ENCODE results near the gene CCDC33. TPM values are rescaled to one million over a fixed set of nuclear protein-coding genes. Genes with fewer than 3 reads are reported as not detected.

CCDC33 gene
- total RNA-seq, 3 donors from 2014 or later, result 0.22 TPM; not detected in 2

DNA sequence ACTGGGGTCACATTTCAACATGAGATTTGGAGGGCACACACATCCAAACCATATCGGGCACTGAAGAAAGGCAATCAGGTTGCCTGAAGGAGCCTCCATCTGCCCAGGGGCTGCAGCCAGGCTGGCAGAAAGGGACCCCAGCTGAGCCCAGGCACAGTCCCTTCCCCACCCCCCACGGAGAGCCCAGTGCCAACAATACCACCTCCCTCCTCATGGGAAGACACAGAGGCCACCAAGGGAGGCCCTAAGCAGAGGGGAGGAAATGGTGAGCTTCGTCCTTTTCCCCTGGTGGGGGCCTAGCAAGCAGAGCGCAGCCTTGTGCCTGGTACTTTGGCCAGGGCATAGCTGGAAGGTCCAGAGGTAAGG lies 30.6 kb upstream of the CCDC33 start:
- no peak for ATAC-seq
- no peak for DNase-seq
- intact Hi-C loops (cut with DNase I, micrococcal nuclease), result no loop called here
- Histone ChIP-seq H3K36me3 (ENCODE audit: low read depth) (no peaks in the 10 kb centered on the region), H3K4me1 (ENCODE audit: low read depth) (no peaks in the 10 kb centered on the region), H3K4me3 (no peak overlapping the region), H3K9me3 (no peaks in the 10 kb centered on the region)
- TF ChIP-seq, protein P1, sequence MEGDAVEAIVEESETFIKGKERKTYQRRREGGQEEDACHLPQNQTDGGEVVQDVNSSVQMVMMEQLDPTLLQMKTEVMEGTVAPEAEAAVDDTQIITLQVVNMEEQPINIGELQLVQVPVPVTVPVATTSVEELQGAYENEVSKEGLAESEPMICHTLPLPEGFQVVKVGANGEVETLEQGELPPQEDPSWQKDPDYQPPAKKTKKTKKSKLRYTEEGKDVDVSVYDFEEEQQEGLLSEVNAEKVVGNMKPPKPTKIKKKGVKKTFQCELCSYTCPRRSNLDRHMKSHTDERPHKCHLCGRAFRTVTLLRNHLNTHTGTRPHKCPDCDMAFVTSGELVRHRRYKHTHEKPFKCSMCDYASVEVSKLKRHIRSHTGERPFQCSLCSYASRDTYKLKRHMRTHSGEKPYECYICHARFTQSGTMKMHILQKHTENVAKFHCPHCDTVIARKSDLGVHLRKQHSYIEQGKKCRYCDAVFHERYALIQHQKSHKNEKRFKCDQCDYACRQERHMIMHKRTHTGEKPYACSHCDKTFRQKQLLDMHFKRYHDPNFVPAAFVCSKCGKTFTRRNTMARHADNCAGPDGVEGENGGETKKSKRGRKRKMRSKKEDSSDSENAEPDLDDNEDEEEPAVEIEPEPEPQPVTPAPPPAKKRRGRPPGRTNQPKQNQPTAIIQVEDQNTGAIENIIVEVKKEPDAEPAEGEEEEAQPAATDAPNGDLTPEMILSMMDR (IDR thresholded peaks at IDR 0.05), result no peak

DNA sequence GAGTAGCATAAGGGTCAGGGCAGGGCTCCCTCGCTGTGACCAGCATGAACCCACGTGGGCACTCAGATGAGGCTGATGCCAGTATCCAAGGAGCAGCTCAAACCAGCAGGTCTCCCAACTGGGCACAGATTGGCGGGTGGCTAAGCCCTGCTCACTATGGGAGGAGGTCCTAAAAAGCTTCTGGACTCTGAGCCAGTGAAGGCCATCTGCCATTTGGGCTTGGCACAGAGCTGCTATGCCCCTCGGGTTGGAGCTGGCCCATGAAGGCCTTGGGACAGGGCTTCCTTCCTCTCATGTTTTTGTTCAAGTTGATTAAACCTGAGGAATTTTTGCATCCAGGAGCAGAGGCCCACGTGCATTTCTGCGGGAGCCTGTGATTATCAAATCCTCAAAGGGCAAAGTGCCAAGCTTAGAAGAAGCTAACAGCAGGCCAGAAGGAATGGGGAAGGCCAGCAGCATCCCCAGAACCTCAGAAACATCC lies 29.3 kb upstream of the CCDC33 start:
- Histone ChIP-seq H3K9me3 (no peaks in the 10 kb centered on the region), H3K4me1 (ENCODE audit: low read depth) (no peaks in the 10 kb centered on the region), H3K4me3 (no peak overlapping the region), H3K36me3 (ENCODE audit: low read depth) (no peaks in the 10 kb centered on the region)
- DNase-seq (no peak), ATAC-seq (no peak)
- intact Hi-C loops (cut with DNase I, micrococcal nuclease), result no loop called here
- TF ChIP-seq, protein P1 (IDR thresholded peaks at IDR 0.05), result no peak

DNA sequence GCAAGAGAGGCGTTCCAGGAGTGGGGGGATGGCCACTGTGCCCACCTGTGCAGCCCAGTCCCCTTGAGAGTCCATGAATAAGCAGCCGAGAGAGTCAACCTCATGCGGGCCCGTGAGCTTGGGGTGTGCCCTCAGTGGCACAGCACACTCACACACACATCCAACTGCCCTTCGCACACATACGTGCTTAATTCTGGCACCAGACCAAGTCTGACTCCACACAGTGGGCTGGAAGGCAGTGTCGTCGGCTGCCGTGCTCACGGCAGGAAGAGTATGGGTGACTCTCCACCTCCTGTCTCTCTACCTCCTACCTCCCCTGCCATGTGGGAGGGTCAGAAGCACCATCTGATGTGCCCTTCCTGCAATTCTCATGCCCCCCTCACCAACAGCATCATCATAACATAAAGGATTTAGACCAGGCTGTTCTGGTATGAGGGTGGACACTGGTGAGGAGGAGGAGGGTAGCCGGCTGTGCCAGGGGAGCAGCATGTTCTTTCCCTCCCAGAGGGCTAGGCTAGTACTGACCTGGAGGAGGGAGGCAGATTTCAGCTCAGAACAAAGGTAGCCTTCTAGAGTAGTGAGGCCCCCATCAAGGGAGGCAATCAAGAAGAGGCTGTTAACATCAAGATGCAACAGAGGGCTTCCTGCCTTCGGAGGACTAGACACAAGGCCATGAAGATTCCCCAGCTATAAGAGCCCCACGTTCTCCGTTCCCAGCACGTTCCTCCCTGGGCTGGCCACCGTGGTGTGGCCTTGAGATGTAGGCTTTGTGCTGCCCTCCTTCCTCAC lies 28.3 kb upstream of the CCDC33 start:
- no peak for DNase-seq
- H3K9me3 ChIP-seq, result no peaks in the 10 kb centered on the region
- no peaks in the 10 kb centered on the region for H3K36me3 ChIP-seq (ENCODE audit: low read depth)
- H3K4me3 ChIP-seq, result no peak overlapping the region
- TF ChIP-seq, protein P1 (IDR thresholded peaks at IDR 0.05), result no peak
- no peaks in the 10 kb centered on the region for H3K4me1 ChIP-seq (ENCODE audit: low read depth)
- intact Hi-C loops (cut with DNase I, micrococcal nuclease), result no loop called here
- no peak for ATAC-seq

DNA sequence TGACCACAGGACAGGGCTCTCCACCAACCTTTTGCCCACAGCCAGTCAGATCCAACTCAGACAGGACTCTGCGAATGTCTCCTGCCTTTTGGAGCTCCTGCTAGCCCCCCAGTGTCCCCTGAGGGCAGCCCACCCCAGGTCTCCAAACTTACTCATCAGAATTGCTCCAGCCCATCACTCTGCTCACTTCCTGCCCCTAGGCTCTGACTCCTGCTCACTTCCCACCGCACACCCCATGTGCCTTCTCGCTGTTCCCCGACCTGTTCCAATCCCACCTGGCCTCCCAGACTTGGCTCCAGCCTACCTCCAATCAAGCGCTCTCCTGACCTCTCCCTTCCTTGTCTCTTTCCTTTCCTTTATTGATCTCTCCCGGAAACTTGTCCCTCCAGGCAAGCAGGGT lies 27.6 kb upstream of the CCDC33 start:
- intact Hi-C loops (cut with DNase I, micrococcal nuclease), result no loop called here
- Histone ChIP-seq H3K9me3 (no peaks in the 10 kb centered on the region), H3K36me3 (ENCODE audit: low read depth) (no peaks in the 10 kb centered on the region), H3K4me3 (no peak overlapping the region), H3K4me1 (ENCODE audit: low read depth) (no peaks in the 10 kb centered on the region)
- ATAC-seq (no peak), DNase-seq (no peak)
- TF ChIP-seq, protein P1 (IDR thresholded peaks at IDR 0.05), result no peak

DNA sequence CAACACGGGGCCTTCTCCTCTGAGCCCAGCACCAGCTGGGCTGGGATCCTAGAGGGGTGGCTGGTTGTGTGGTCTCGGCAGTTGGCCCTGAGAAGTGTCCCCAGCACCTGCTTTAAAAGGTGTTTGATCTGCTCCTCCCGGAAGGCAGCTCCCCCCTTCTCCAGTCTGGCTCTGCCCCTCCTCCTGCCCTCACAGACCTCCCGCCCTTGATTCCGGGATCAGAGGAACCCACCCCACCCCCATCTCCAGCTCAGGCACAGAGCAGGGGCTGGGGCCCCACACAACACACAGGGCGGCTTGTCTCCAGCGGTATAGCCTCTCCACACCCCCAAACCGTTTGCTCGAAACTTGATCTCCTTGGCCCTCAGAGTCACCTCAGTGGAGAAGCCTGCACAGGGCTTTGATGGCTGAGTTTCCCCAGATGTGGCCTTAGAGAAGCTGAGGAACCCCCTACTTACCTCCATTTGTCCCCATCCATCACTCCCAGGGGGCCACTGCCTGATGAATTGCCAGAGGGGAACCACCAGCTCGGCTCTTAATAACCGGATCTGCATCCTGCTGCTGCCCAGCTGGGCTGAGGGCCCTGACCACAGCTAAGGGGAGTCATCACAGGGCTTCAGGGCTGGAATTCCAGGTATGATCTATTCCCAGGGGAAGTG lies 27.1 kb upstream of the CCDC33 start:
- DNase-seq (no peak), ATAC-seq (no peak)
- TF ChIP-seq, protein P1 (IDR thresholded peaks at IDR 0.05), result no peak
- Histone ChIP-seq H3K9me3 (no peaks in the 10 kb centered on the region), H3K4me1 (ENCODE audit: low read depth) (no peaks in the 10 kb centered on the region), H3K36me3 (ENCODE audit: low read depth) (no peaks in the 10 kb centered on the region), H3K4me3 (no peak overlapping the region)
- intact Hi-C loops (cut with DNase I, micrococcal nuclease), result no loop called here
